Rectal smooth muscle tissue (tissue), 1 donor: Measurements from ENCODE around the gene EVL.
A peak's percentile ranks its signal among the peaks of the same experiment; 100 is the strongest.

ENCODE experiments used
- H3K27ac ChIP-seq: one replicate; pipeline ENCODE4 v1.7.0; 2013; ENCODE audit warnings: low read depth, low read length, inconsistent platforms
- H3K27me3 ChIP-seq: one replicate; pipeline ENCODE4 v1.7.0; 2013; ENCODE audit warnings: low read length; ENCODE audit not compliant: control insufficient read depth, insufficient read depth
- H3K36me3 ChIP-seq: one replicate; pipeline ENCODE4 v1.7.0; 2013; ENCODE audit warnings: low read length; ENCODE audit not compliant: control insufficient read depth, insufficient read depth
- H3K4me1 ChIP-seq: one replicate; pipeline ENCODE4 v1.7.0; 2013; ENCODE audit warnings: low read length; ENCODE audit not compliant: control insufficient read depth, insufficient read depth
- H3K4me3 ChIP-seq: one replicate; pipeline ENCODE4 v1.7.0; 2013; ENCODE audit warnings: low read length
- H3K9ac ChIP-seq: one replicate; pipeline ENCODE4 v1.7.0; 2013; ENCODE audit warnings: low read length

Gene EVL

DNA sequence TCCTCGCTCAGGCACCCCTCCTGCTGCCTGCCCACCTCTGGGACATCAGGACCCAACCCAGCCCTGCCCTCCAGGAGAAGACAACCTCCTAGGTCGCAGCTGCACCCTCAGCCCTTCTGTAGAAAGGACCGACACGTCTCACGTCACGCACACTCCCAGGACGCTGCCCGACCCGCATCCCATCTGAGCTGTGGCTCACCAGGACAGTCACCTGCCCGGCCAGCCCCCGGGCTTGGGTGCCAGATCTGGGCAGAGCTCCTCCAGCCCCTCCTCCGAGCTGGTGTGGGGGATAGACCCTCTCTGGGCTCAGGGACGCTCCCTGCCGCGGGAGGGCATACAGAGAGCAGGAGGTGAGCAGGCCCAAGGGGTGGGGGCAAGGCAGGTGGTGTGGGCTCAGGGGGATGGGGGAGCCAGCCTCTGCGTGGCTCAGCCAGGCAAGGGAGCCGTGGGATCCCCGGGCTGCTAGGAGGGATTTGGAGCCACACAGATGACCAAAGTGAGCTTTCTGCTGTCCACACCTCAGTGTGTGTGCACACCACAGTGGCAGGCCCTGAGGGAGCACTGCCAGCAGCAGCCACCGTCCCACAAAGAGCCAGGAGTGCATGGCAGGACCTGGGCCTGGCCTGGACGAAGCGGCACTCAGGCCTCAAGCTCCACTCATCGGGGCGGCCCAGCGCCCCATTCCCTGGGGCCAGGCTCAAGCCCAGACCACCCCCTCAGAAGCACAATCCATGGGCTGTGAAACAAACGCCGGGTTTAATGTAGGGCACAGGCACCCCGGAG, 80.7 kb downstream of the EVL start:
- H3K27ac ChIP-seq: no peak overlapping the region
- no peak overlapping the region for H3K9ac ChIP-seq
- no peaks in the 10 kb centered on the region for H3K4me1 ChIP-seq

DNA sequence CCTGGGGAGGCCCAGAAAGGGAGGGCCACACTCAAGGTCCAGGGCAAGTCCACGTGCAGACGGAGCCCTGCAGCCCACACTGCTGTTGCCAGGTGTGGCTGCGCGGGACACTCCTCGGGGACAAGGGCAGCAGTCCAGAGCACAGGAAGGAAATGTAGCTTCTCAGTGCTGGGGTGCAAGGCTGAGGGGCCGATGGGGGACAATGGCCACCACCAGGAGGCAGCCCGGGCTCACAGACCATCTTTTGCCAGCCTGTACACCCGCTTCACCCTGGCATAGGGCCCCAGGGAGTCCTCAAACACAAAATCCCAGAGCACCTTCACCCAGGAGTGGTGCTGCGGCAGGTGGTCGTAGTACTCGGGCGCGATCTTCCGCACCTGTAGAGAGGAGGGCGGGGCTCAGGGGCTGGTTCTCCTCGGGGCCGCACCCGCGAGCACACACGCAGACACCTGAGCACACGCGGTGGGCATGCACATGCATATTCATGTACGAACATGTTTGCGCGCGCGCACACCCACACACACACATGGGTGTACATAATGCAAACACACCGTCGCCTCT, 81.4 kb downstream of the EVL start:
- Histone ChIP-seq H3K36me3 (no peaks in the 10 kb centered on the region), H3K9ac (no peak overlapping the region), H3K27me3 (no peaks in the 10 kb centered on the region), H3K4me1 (no peaks in the 10 kb centered on the region), H3K27ac (no peak overlapping the region), H3K4me3 (peak overlapping the region; percentile 12)

More for the DNA sequence above, 80.7 kb downstream of the EVL start:
- Histone ChIP-seq H3K27me3 (no peaks in the 10 kb centered on the region), H3K4me3 (no peak overlapping the region), H3K36me3 (no peaks in the 10 kb centered on the region)

DNA sequence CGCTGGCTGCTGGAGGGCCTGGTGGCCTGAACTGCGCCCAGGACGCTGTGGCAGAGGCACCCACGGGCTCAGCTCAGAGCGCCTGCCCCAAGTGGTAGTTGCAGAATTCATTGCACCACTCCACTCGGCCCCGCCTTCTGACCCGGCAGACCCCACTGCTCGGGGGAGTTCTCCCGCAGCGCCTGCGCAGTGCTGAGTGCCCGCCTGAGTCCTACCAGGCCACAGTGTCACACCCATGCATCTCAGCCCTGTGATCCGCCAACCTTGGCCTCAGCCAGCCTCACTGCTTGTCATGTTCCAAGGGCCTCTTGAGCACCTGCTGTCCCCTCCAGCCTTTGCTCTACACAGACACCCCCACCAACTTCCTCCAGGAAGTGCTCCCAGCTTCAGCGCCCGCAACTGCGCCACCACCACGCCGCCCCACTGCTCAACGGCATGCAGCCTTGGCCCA, 82.0 kb downstream of the EVL start:
- H3K27ac ChIP-seq: no peak overlapping the region
- no peaks in the 10 kb centered on the region for H3K27me3 ChIP-seq
- H3K36me3 ChIP-seq: no peaks in the 10 kb centered on the region
- H3K4me1 ChIP-seq: no peaks in the 10 kb centered on the region
- no peak overlapping the region for H3K9ac ChIP-seq
- peak overlapping the region; percentile 12 for H3K4me3 ChIP-seq

GRCh38 chr14:100147691-100148464, 82.7 kb downstream of the EVL start:
- H3K4me3 ChIP-seq: no peak overlapping the region

DNA sequence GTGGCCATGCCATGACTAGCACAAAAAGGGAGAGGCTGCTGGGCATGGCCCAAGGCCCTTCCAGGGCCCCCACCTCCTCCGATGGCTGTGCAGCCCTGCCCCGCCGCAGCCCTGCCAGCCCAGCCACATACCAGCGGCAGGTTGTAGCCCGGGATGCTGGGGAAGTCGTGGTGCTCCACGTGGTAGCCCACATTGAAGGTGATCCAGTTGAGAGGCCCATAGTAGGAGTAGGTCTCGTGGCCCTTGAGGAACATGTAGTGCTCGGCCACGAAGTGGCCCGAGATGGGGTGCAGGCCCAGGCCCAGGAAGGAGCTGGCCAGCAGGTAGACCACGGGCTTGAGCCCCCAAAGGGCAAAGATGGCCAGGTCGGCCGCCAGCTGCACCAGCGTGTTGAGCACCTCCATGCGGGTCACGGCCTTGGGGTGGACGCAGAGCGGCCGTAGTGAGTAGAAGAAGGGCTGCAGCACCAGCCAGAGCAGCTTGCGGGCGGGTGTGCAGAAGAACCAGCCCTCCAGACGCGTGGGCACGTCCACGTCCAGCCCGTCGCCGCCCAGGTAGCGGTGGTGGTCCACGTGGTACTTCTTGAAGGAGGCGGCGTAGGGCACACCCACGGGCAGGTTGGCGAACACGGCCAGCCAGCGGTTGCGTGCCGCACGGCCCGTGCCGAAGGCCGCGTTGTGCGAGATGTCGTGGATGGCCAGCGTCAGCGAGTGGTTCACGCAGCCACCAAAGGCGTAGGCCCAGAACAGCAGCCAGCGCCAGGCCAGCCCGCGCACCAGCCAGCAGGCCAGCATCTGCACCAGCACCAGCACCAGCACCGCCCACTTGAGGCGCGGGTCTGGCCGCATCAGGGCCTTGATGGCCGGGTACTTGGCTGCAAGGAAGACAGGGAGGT, 83.9 kb downstream of the EVL start:
- Histone ChIP-seq H3K36me3 (no peaks in the 10 kb centered on the region), H3K9ac (no peak overlapping the region), H3K4me3 (no peak overlapping the region), H3K27me3 (no peaks in the 10 kb centered on the region), H3K27ac (no peak overlapping the region), H3K4me1 (no peaks in the 10 kb centered on the region)

More at GRCh38 chr14:100147691-100148464, 82.7 kb downstream of the EVL start:
- no peaks in the 10 kb centered on the region for H3K4me1 ChIP-seq
- no peak overlapping the region for H3K9ac ChIP-seq
- H3K36me3 ChIP-seq: no peaks in the 10 kb centered on the region
- H3K27me3 ChIP-seq: no peaks in the 10 kb centered on the region
- no peak overlapping the region for H3K27ac ChIP-seq

DNA sequence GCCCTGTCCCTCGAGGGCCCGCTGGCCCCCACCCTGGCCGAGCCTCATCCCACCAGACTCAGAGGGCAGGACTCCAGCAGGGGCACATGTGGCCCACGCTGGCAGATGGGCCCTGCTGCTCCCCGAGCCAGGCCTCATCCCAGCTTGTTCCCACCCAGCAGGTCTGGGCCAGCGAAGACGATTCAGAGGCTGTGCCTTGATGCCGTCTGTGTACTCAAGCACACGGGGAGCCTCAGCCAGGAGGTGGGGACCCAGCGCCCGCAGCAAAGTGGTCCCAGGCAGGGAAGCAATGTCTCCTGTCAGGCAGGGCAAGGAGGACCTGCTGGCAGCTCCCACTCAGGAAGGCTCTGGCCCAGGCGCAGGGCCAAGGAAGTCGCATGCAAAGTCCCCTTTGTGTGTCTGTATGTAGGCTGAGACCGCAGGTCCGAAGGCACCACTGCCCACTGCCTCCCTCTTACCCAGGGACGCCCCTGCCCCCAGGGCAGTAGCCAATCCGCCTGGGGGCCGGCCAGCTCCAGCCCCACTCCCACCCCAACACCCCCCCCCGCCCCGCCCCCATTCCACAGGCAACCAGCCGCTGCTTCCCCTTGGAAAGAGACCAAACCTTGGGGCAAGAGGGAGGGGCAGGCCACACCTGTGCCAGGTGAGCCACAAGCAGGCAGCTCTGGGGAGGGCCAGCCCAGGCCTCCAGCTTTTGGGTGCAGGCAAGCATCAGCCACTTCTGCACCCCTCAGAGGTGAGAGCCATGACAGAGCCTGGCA, 84.8 kb downstream of the EVL start:
- Histone ChIP-seq H3K4me1 (no peaks in the 10 kb centered on the region), H3K36me3 (no peaks in the 10 kb centered on the region), H3K27ac (no peak overlapping the region), H3K9ac (no peak overlapping the region), H3K4me3 (no peak overlapping the region), H3K27me3 (no peaks in the 10 kb centered on the region)

DNA sequence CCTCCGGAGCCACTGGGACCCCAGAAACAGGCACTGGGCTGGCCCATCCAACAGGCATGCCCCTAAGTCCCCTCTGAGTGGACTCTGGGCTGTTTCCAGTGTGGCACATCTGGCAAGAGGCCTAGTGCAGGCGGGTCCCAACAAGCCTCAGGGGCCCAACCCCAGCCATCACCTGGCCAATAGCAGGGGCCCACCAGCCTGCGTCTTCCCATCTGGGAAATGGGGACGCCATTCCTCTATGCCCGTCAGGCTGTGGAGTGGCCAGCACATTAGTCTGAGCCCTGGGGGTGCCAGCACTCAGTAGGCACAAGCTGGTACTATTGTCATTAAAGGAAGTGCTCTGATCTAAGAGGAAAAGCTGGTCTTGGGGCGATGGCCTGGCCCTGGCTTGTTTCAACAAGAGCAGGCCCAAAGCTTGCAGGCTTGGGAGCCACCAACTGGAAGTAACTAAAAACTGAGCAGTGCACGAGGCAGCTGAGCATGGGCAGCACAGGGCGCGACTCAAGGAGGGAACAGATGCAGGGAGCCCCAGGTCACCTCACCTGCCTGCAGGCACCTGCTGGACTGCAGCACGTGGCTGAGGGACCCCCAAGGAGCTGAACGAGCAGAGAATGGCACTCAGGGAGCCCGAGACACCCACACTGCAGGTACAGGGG, 85.8 kb downstream of the EVL start:
- Histone ChIP-seq H3K36me3 (no peaks in the 10 kb centered on the region), H3K4me3 (no peak overlapping the region), H3K9ac (no peak overlapping the region), H3K27me3 (no peaks in the 10 kb centered on the region), H3K4me1 (no peaks in the 10 kb centered on the region), H3K27ac (no peak overlapping the region)

DNA sequence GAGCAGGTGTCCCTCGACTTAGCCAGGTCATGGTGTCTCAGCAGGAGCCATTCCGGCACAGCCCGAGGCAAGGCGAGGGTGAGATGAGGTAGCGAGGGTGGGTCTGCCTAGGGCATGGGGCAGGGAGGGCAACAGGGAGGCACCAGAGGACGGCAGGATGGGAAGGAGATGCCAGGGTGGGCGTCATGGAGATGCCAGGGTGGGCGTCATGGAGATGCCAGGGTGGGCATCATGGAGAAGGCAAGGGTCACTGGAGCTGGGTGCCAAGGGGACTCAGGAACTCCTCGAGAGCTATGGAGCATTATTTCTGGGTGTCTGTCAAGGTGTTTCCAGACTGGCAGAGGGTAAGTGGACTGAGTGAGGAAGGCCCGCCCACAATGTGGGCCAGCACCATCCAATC, 86.9 kb downstream of the EVL start:
- no peaks in the 10 kb centered on the region for H3K4me1 ChIP-seq
- H3K36me3 ChIP-seq: no peaks in the 10 kb centered on the region
- no peak overlapping the region for H3K27ac ChIP-seq
- no peaks in the 10 kb centered on the region for H3K27me3 ChIP-seq
- no peak overlapping the region for H3K9ac ChIP-seq
- no peak overlapping the region for H3K4me3 ChIP-seq

- no peaks in the 10 kb centered on the region for H3K36me3 ChIP-seq
- H3K9ac ChIP-seq: no peak overlapping the region
- H3K27ac ChIP-seq: no peak overlapping the region
- no peak overlapping the region for H3K4me3 ChIP-seq
- H3K27me3 ChIP-seq: no peaks in the 10 kb centered on the region
- H3K4me1 ChIP-seq: no peaks in the 10 kb centered on the region
Measured at GRCh38 chr14:100153560-100153959, 88.3 kb downstream of the EVL start.

- Histone ChIP-seq H3K4me1 (no peaks in the 10 kb centered on the region), H3K27me3 (peaks cover 3% of the 10 kb centered on the region), H3K27ac (no peak overlapping the region), H3K36me3 (no peaks in the 10 kb centered on the region), H3K9ac (no peak overlapping the region), H3K4me3 (no peak overlapping the region)
Measured at GRCh38 chr14:100155049-100155621, 89.9 kb downstream of the EVL start.
